BLaER1 (cell line): ENCODE measurements around the gene FIGN.

Source experiments
- H3K27ac ChIP-seq: shearing (Covaris generic); formaldehyde crosslinking; 2 replicates; pipeline ENCODE4 v1.8.1; 2022
- H3K27me3 ChIP-seq: shearing (Covaris generic); formaldehyde crosslinking; 2 replicates; pipeline ENCODE4 v1.8.1; 2022
- H3K36me3 ChIP-seq: shearing (Covaris generic); formaldehyde crosslinking; 2 replicates; pipeline ENCODE4 v1.8.1; 2022
- H3K4me1 ChIP-seq: shearing (Covaris generic); formaldehyde crosslinking; 2 replicates; pipeline ENCODE4 v1.8.1; 2022
- H3K4me2 ChIP-seq: shearing (Covaris generic); formaldehyde crosslinking; 2 replicates; pipeline ENCODE4 v1.8.1; 2022
- H3K4me3 ChIP-seq: shearing (Covaris generic); formaldehyde crosslinking; 2 replicates; pipeline ENCODE4 v1.8.1; 2022
- H3K9ac ChIP-seq: shearing (Covaris generic); formaldehyde crosslinking; 2 replicates; pipeline ENCODE4 v1.8.1; 2022
- H3K9me3 ChIP-seq: shearing (Covaris generic); formaldehyde crosslinking; 2 replicates; pipeline ENCODE4 v1.8.1; 2022
- H4K20me1 ChIP-seq: shearing (Covaris generic); formaldehyde crosslinking; 2 replicates; pipeline ENCODE4 v1.8.1; 2022
- Cebpa-rat ChIP-seq: shearing (Covaris generic); IDR thresholded peaks from 2 replicates; pipeline ENCODE4 v1.8.1; 2022

Gene FIGN

GRCh38 chr2:163607630-163608029, 128.2 kb downstream of the FIGN start:
- Histone ChIP-seq H3K36me3 (no peaks in the 10 kb centered on the region), H4K20me1 (no peaks in the 10 kb centered on the region), H3K27ac (no peak overlapping the region), H3K9ac (no peak overlapping the region), H3K27me3 (no peaks in the 10 kb centered on the region), H3K4me3 (no peak overlapping the region), H3K4me1 (no peaks in the 10 kb centered on the region), H3K9me3 (no peaks in the 10 kb centered on the region), H3K4me2 (no peak overlapping the region)
- no peak for TF ChIP-seq Cebpa-rat

GRCh38 chr2:163606878-163607277, 128.9 kb downstream of the FIGN start:
- Histone ChIP-seq H3K9ac (no peak overlapping the region), H3K4me1 (no peaks in the 10 kb centered on the region), H4K20me1 (no peaks in the 10 kb centered on the region), H3K27ac (no peak overlapping the region), H3K27me3 (no peaks in the 10 kb centered on the region), H3K36me3 (no peaks in the 10 kb centered on the region), H3K9me3 (no peaks in the 10 kb centered on the region), H3K4me3 (no peak overlapping the region), H3K4me2 (no peak overlapping the region)
- TF ChIP-seq Cebpa-rat, result no peak

GRCh38 chr2:163605779-163606178, 130.0 kb downstream of the FIGN start:
- H3K4me1 ChIP-seq, result no peaks in the 10 kb centered on the region
- no peak overlapping the region for H3K9ac ChIP-seq
- no peaks in the 10 kb centered on the region for H3K27me3 ChIP-seq
- no peak for TF ChIP-seq Cebpa-rat
- H3K36me3 ChIP-seq, result no peaks in the 10 kb centered on the region
- H3K4me2 ChIP-seq, result no peak overlapping the region
- no peak overlapping the region for H3K4me3 ChIP-seq
- no peaks in the 10 kb centered on the region for H3K9me3 ChIP-seq
- H4K20me1 ChIP-seq, result no peaks in the 10 kb centered on the region
- no peak overlapping the region for H3K27ac ChIP-seq

GRCh38 chr2:163604941-163605555, 130.8 kb downstream of the FIGN start:
- Histone ChIP-seq H4K20me1 (no peaks in the 10 kb centered on the region), H3K27ac (no peak overlapping the region), H3K9ac (no peak overlapping the region), H3K36me3 (no peaks in the 10 kb centered on the region), H3K27me3 (no peaks in the 10 kb centered on the region), H3K4me3 (no peak overlapping the region), H3K4me2 (no peak overlapping the region), H3K4me1 (no peaks in the 10 kb centered on the region), H3K9me3 (no peaks in the 10 kb centered on the region)
- no peak for TF ChIP-seq Cebpa-rat

- Histone ChIP-seq H3K27ac (no peak overlapping the region), H3K4me3 (no peak overlapping the region), H3K9me3 (no peaks in the 10 kb centered on the region), H3K36me3 (no peaks in the 10 kb centered on the region), H3K9ac (no peak overlapping the region), H3K27me3 (no peaks in the 10 kb centered on the region), H3K4me2 (no peak overlapping the region), H4K20me1 (no peaks in the 10 kb centered on the region), H3K4me1 (no peaks in the 10 kb centered on the region)
- TF ChIP-seq Cebpa-rat, result no peak
These were observed 133.6 kb downstream of the FIGN start for GRCh38 chr2:163602196-163602595.

- H4K20me1 ChIP-seq, result no peaks in the 10 kb centered on the region
- no peak overlapping the region for H3K4me3 ChIP-seq
- no peaks in the 10 kb centered on the region for H3K9me3 ChIP-seq
- H3K27ac ChIP-seq, result no peak overlapping the region
- no peak overlapping the region for H3K4me2 ChIP-seq
- H3K36me3 ChIP-seq, result no peaks in the 10 kb centered on the region
- no peak overlapping the region for H3K9ac ChIP-seq
- no peak for TF ChIP-seq Cebpa-rat
- H3K4me1 ChIP-seq, result no peaks in the 10 kb centered on the region
- no peaks in the 10 kb centered on the region for H3K27me3 ChIP-seq
These were observed 134.4 kb downstream of the FIGN start for GRCh38 chr2:163601377-163601776.

GRCh38 chr2:163600801-163601200, 135.0 kb downstream of the FIGN start:
- Histone ChIP-seq H3K36me3 (no peaks in the 10 kb centered on the region), H3K27ac (no peak overlapping the region), H3K9ac (no peak overlapping the region), H3K4me3 (no peak overlapping the region), H3K4me1 (no peaks in the 10 kb centered on the region), H3K27me3 (no peaks in the 10 kb centered on the region), H3K9me3 (no peaks in the 10 kb centered on the region), H3K4me2 (no peak overlapping the region), H4K20me1 (no peaks in the 10 kb centered on the region)
- no peak for TF ChIP-seq Cebpa-rat

GRCh38 chr2:163595028-163595427, 140.8 kb downstream of the FIGN start:
- no peak overlapping the region for H3K27ac ChIP-seq
- H3K27me3 ChIP-seq, result no peaks in the 10 kb centered on the region
- H3K9ac ChIP-seq, result no peak overlapping the region
- no peaks in the 10 kb centered on the region for H3K4me1 ChIP-seq
- no peak overlapping the region for H3K4me2 ChIP-seq
- no peaks in the 10 kb centered on the region for H3K36me3 ChIP-seq
- no peaks in the 10 kb centered on the region for H4K20me1 ChIP-seq
- H3K9me3 ChIP-seq, result no peaks in the 10 kb centered on the region
- no peak overlapping the region for H3K4me3 ChIP-seq
- TF ChIP-seq Cebpa-rat, result no peak

GRCh38 chr2:163594497-163594896, 141.3 kb downstream of the FIGN start:
- no peaks in the 10 kb centered on the region for H3K4me1 ChIP-seq
- no peak overlapping the region for H3K4me3 ChIP-seq
- H3K27me3 ChIP-seq, result no peaks in the 10 kb centered on the region

GRCh38 chr2:163593982-163594381, 141.8 kb downstream of the FIGN start:
- Histone ChIP-seq H3K4me3 (no peak overlapping the region), H3K9me3 (no peaks in the 10 kb centered on the region), H3K27ac (no peak overlapping the region), H3K4me2 (no peak overlapping the region), H3K27me3 (no peaks in the 10 kb centered on the region), H3K9ac (no peak overlapping the region), H3K36me3 (no peaks in the 10 kb centered on the region), H3K4me1 (no peaks in the 10 kb centered on the region), H4K20me1 (no peaks in the 10 kb centered on the region)
- no peak for TF ChIP-seq Cebpa-rat

More at GRCh38 chr2:163594497-163594896, 141.3 kb downstream of the FIGN start:
- Histone ChIP-seq H3K9ac (no peak overlapping the region), H4K20me1 (no peaks in the 10 kb centered on the region), H3K36me3 (no peaks in the 10 kb centered on the region), H3K9me3 (no peaks in the 10 kb centered on the region), H3K4me2 (no peak overlapping the region), H3K27ac (no peak overlapping the region)
- no peak for TF ChIP-seq Cebpa-rat
